ENCODE measurements around the gene DOCK1.

The DOCK1 gene

DNA sequence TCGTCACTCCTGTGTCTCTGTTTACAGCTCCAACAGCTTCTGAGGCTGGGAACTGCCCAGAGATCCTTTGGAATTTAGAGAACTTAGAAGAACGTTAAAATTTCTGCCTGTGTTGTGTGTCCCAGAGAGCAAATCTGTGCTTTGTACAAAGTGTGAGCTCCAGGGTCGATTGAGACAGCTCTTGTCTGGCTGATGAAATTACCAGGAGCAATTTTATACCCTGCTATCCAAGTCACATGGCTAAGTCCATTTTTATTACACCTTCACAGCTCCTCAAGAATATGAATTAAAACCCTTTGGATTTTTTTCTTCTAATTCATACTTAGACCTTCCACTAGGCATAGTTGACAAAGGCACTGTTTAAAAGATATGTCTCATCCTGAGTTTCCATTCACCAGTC is 337.7 kb downstream of the DOCK1 start:
- no peak for DNase-seq

DNA sequence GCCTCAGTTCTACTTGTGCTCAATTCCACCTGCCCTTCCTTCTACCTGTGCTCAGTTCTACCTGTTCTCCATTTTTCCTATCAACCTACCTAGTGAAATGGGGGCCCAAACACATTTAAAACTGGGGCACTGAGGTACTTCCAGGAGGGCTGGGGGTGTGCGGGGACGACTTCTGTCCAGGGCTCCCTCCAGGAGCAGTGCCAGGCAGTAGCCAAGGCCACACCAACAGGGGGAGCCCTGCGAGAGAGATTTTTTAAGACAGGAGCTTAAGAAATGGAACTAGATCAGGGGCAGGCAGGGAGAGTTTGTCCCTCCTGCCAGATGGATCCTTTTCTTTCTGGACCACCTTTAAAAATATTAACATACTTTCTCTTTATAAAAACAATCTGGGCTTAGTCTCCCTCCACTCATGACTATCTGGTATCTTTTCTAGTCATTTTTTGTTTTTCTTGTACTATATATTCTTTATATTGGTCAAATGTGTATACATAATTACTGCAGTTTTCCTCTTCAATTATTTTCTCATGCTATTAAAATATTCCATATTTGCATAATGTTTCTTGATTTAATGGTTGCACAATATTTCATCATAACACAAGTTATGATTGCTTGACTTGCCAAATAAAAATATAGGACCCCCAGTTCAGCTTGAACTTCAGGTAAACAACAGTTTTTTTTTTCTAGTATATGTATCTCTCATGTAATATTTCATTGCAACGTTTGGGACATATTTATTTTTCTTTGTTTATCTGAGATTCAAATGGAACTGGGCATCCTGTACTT is 338.5 kb downstream of the DOCK1 start:
- DNase-seq: no peak

DNA sequence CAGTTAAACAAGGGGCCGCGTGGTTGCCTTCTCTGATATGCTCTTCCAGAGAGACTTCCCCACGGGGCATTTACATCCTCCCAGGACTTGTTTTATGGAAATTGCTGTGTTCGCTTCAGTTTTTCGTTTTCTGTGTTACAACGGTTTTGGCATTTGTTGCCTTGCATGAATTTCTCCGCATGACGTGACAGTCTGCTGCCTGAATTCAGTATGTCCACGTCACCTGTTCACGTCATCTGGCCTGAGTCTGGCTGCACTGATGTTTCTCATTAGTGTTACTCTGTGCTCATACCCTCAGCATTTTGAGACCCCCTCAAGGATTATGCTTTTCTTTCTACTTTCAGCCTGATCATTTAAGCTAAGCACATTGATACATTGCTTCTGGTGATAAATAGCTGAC is 340.2 kb downstream of the DOCK1 start:
- no peak for DNase-seq

DNA sequence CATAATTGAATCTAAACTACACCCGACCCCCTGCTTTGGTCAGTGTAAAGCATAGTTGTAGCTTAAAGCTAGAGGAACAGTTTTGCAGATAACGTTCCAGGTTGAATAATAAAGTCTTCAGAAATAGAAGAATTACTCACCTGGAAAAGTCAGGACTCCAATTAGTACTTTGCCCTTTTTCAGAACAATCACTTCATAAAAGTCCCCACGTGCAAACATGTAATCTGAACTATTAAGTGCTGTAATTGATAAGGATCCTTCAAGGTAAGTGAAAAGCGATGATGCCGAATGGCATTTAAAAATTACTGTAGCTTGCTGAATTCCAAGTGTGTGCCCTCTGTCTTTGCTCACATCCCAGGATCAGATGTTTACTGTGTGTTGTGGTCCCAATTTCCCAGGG is 344.8 kb downstream of the DOCK1 start:
- DNase-seq: no peak

DNA sequence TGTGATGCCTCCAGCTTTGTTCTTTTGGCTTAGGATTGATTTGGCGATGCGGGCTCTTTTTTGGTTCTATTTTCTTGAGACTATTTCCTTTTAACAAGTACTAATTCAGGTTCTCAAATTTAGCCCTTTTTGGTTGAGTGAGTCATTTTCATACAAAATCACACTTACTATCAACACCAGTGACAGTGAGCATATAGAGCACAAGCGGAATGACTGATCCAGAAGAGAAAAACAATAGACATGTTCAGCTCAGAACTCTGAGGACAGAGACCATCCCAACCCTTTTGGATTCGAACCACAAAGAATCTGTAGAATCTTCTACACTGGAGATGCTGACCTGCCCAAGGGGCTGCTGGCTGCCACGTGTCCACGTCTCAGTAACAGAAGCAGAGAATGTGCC is 347.6 kb downstream of the DOCK1 start:
- no peak for DNase-seq

DNA sequence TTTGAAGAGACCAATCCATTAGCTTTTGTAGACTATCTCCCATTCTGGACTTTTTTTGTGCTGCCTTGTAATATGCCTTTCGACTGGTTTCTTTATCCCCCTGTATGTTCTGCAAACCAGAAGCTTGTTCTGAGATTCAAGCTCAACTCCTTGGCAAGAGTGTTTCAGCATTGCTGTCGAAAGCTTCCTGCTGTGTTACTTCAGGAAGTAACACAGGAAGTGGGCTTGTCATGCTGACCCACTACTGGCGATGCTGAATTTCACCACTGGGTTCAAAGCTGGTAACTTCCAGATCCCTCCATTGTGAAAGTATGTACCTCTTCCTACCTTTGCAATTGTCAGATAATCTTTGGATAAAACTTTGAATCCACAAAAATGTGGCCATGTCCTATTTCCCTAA is 349.0 kb downstream of the DOCK1 start:
- no peak for DNase-seq

DNA sequence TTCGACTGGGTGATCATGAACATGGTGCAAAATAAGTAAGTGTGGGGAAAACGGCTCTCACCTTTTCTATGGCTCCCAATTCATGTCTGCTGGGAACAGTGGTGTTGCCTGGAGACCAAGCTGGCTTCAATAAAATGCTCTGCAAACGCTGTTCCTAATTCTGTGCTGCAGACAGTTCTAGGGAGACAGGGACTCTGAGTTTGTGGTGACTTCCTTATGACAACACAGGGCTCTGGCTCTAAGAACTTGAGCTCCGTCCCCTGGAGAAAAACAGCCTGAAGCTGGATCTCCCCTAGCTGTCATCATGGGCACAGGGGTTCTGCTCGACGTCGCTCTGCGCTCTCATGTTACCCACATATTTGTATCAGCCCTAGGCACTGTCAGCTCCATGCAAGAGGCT is 352.2 kb downstream of the DOCK1 start:
- no peak for DNase-seq

DNA sequence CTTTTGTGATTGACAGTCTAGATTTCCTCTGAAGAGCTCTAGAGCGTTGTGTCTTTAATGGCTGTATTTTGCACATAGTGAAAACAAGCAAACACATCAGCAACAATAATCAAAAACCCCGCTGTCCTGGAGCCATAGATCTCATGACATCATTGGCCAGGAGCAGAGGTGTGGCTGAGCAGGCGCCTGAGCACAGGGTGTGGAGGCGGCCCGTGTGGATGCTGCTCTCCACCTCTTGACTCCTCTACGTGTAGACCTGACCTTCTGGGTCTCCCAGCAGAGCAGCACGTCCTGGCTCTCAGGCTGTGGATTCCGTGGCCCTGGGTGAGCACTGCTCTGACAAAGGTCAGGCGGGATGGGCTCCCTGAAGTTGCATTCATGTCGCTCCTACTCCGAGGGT is 354.1 kb downstream of the DOCK1 start:
- DNase-seq: no peak

DNA sequence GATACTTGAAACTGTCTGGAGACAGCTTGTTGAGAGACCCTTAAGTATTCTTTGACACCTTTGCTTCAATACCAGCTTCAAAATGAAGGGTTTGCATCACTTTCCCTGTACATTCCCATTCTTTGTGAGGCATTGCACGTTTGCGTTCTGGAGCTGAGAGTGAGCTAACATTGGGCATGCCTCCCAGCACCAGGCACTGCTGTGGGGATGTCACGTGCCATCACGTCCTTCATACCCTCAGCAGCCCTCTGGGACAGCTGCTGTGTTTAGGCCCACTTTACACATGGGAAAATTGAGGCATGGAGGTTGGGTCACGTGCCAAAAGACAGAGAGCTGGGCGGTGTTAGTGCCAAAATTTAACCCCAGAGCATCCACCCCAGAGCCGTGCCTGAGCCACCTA is 357.4 kb downstream of the DOCK1 start:
- no peak for DNase-seq

DNA sequence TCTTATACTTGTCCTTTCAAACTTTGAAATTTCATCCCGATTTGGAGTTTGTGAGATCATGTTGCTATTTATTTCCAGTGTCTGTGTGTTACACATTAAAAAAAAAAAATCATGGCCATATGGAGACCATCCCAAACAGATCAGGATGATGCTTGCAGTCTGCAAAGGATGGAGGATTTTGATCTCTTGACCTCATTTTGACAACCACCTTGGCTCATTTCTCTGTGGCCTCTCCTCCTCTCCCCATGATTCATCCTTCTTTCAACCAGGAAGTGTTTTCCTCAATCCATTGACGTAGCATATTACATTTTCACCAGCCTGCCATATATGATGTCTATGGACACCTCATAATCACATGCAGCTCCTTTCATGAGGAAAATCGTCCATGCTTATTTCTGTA is 360.1 kb downstream of the DOCK1 start:
- DNase-seq: no peak

DNA sequence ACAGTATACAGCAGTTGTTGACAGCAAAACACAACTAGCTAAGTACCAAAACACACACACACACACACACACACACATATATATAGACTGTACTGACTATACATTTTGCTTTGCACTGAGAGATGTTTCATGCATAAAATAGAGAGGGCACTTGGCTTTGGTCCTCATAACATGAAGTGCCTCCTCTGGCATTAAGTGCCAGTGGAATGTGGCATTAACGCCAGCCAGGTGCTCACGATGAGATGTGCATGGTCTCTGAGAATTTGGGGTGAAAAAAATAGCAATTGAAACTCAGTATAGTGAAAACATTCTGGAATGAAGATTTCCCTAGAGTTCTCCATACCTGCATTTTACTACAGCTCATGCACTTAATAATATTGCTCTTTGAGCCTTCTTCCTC is 361.2 kb downstream of the DOCK1 start:
- DNase-seq: no peak

DNA sequence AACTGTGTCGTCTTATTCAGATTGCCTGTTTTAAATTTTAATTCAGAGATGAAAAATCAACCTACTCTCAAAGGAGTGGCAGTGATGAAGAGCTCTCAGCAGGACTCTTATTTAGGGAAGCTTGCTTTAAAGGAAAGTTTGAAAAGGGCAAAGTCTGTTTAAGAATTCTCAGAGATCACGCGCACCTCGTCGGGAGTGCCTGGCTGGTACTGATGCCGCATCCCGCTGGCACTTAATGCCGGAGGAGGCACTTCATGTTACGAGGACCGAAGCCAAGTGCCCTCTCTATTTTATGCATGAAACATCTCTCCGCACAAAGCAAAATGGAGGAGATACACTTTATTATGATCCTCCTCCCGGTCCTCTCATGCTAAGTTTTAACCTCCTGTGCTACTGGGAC is 362.2 kb downstream of the DOCK1 start:
- DNase-seq: no peak

DNA sequence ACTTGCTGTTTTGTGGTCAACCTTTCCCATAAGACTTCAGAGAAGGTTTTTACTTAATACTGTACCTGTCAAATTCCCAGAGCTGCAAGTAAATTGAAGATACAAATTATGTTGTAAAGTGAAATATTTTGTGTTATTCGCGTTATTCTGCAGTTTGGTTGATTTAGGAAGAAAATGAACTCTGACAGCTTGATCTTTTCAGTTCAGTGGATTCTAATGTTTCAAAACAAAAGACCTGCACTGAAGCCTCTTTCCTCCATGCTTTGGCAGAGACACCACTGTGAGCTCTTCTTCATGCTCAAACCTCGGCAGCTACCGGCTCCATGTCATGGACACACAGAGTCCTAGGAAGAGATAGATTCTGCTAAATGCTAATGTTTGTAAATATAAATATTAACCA is 366.8 kb downstream of the DOCK1 start:
- no peak for DNase-seq

DNA sequence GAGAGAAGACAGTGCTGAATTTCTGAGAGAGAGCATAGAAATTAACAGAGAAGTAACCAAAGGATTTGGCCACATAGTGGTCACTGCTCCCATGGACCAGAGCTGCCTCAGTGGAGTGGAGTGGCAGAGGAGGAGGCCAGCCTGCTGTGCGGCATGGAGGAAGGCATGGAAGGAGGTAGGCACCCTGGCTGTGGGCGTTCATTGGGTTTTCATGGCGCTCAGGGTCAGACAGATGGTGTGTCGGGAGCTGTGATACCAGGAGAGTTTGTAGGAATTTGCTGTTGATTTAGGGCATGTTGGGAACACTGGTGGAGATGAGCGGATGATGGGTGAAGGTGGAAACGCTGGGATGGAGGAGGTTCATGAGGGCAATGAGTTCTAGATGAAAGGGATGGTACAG is 370.0 kb downstream of the DOCK1 start:
- DNase-seq: no peak

DNA sequence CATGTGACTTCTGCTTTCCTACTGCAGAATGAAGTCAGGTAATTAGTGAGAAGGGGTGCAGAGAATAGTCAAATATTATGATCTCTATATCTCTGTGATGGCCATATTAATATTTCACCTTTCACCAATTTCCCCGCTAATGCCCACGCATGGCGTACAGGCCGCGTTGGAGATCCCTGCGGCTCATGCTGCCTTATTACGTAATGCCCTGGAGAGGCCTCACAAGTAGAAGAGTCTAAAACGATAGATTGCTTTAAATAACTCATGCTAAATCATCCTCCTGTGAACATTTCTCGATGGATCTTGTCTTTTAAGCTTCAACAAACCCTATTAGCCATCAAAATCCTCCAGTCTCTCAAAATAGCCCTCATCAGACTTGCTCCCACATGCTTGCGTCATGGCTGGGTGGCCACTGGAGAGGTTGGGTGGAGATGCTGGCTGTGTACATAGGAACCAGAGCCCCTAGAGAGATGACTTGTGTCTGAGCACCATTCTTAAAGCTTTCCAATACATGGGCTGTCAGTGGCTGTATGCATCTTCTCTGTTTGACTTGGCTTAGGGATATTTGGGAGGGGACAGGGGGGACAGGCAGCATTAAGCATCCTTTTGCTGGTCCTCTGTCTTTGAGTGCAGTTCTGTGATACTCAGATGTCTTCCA is 370.7 kb downstream of the DOCK1 start:
- no peak for DNase-seq

DNA sequence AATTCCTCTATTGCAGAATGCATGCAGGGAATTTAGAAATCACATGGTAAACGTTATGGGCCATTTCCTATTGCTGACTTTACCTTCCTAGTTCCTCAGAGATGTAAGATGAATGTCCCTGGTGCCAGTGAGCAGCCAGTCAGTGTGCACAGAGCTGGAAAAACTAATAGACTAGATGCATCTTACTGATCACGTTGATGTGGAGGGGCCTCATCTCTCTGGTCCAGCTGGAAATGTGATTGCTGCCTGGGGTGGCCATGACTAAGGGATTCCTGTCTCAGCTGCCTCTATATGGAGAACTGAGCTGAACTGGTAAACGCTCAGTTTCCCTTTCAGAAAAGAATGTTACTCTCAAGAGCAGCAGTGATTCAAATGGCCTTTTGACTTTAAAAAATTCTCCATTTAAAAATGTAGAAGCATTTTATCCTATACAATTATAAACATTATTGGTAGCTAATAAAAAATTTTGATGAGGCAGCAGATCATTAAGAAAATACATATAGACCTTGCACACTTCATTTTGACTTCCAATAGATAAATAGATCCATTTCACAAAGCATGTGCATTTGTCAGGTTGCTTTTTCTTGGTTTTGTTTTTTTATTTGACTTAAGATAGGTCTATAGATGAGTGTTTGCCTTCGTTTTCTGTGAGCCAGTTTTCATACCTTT is 371.7 kb downstream of the DOCK1 start:
- DNase-seq: no peak

DNA sequence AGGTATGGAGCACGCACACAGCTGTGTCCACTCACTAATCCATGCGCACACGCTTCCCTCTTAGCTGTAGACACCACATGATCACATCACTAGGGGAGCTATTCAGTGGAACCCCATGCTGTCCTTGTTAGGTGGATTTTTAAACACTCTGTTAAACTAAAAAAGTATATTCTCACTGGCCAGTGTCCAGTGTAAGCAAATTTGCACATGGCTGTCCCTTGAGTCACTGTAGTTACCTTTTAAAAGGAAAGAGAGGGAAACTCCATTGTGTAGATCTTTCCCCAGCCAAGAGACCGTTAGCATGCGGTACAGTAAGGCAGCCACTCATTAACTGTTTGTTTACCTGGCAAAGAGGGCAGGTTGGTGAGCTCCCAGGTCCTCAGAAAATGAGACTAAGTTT is 372.8 kb downstream of the DOCK1 start:
- no peak for DNase-seq

DNA sequence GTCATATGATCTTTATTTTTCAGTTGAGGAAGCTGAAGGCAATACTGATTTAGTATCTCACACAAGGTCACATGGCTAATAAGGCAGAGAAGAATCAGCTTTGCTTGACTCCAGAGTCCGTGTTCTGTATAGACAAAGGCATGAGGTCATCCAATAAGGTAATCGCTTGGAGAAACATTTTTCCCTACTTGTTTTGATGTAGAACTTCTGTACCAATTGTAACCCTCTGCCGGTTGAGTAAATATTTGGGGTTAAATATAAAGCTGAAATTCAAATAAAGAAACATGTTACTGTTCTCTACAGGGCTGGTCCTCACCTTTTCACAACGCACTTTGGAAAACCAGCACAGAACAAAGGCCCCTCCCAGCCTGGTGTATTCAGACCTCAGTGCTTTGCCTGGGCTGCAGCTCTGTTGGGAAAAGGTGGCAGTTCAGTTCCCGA is 374.1 kb downstream of the DOCK1 start:
- no peak for DNase-seq

DNA sequence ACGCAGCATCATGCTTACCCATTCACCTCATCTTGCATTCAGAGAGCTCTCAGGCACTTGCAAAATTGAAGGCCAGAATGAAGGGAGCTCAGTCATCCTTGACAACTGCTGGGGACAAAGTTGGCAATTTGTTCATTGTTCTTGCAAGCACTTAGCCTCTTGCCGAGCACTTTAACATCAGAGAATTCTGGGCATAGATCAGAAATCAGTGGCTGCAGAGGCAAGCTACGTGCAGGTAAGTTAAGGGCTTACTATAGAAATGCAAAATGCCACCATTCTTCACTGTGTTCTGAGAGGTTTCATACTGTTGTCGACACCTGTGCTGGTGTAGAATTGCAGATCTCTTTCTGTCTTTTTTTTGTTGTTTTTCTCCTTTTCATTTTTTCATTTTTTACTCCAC is 375.2 kb downstream of the DOCK1 start:
- no peak for DNase-seq

DNA sequence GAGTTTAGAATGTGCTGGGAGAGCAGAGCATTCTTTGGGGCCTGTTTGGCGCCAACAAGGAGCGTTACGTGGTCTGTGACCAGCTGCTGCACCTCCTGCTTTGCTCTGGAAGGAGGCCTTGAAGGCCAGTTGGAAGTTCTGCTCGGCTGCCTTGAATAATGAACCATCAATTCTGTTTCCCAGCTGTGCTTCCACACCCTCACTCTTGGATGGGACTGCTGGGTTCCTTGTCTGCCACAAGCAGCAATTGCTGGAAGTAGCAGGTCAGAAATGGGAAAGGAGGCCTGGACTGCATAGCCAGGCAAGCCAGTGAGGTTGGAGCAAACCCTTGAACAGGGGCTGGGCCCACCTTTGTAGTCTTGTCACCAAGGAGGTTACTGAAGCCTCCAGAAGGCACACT is 377.8 kb downstream of the DOCK1 start:
- no peak for DNase-seq

DNA sequence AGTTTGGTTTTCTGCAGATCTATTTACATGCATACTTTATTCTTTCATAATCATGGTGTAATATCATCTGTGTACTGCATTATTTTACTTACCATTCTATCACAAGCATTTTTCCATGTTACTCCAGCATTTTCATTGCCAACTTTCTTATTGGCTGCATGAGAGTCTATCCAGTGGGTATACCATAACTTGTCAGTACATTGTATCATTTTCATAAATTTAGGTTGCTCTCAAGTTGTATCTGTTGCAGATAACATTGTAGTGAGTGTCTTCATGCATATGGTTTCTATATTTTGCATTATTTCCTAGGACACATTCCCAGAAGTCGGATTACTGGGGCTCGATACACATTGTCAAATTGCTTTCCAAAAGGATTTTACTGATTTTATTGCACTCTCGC is 378.3 kb downstream of the DOCK1 start:
- no peak for DNase-seq

DNA sequence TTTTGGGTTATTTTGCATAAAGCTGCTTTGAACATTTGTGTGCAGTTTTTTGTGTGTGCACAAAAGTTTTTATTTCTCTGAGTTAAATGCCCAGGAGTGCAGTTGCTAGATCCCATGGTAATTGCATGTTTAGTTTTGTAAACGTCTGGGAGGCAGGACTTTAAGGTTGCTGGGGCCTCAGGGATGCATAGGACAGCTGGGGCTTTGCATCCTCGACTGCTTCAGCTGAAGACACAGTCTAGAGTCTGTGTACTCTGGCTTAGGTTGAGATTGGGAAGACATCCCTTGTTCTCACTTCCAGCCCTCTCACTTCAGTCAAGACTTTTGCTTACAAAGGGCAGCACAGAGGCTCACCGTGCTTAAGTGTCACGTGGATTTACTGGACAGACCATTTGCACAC is 385.6 kb downstream of the DOCK1 start:
- no peak for DNase-seq

DNA sequence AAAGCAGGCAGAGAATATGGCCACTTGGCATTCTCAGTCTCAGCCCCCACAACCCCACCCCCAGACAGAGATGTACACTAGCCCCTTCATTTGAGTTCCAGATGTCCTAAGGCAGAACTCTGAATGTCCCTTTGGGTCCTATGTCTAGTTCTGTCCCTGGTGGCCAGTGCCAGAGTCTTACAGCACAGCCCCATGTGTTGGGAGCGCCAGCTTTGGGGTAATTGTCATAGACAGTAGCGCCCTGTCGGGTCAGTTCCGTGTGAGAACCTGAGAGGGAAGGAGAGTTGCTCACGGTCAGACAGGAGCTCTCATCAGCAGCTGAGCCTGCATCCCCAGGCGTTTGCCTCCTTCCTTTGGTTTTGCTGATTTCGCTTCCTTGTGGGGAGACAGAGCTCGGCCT is 386.1 kb downstream of the DOCK1 start:
- DNase-seq: no peak

DNA sequence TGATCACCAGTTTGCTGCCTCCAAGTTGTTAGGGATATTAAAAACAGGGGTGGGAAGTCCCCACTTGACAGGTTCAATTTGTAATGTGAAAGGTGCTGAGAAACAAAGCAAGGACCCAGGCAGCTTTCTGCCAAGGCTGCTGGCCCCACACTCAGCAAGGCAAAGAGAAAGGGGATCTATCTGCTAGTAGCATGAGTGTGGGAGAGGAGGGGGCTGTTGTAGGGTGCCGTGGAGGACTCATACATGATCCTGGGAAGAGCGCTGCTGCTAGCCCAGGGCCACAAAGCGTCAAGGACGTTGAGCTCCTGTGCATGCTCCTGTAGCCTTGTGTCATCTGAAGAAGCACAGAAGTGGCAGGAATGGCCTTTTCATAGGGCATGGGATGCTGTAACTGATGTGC is 387.7 kb downstream of the DOCK1 start:
- no peak for DNase-seq

Data from activated CD4-positive, CD25-positive, alpha-beta regulatory T cell treated with anti-CD3 and anti-CD28 coated beads, Interleukin-2, amount 50 U/mL, for 72 hours (primary cell).